SIG-M5 treated with dmso at 0.1 percent for 504 hours (cell line): Measurements from ENCODE around the gene STK24.
A peak's percentile ranks its signal among the peaks of the same experiment; 100 is the strongest.

ENCODE experiments used
- DNase-seq: peaks from one replicate; lab custom pipeline; 2025; ENCODE audit not compliant: unreplicated experiment; lab: John Stamatoyannopoulos, UW

STK24 gene

DNA sequence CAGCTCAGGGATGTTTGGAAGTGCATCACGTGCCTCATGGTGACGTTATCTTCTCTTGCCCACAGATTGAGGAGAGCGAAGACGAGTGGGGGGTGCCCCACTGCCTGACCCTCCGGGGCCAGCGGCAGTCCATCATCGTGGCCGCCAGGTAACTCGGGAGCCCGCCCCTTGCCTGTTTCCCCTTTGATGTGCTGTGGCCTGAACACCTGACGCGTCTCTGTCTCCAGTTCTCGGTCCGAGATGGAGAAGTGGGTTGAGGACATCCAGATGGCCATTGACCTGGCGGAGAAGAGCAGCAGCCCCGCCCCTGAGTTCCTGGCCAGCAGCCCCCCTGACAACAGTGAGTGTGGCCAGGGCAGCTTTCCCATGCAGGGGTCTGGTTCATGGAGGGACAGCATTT lies 137.0 kb downstream of the STK24 start:
- DNase-seq = no peak

DNA sequence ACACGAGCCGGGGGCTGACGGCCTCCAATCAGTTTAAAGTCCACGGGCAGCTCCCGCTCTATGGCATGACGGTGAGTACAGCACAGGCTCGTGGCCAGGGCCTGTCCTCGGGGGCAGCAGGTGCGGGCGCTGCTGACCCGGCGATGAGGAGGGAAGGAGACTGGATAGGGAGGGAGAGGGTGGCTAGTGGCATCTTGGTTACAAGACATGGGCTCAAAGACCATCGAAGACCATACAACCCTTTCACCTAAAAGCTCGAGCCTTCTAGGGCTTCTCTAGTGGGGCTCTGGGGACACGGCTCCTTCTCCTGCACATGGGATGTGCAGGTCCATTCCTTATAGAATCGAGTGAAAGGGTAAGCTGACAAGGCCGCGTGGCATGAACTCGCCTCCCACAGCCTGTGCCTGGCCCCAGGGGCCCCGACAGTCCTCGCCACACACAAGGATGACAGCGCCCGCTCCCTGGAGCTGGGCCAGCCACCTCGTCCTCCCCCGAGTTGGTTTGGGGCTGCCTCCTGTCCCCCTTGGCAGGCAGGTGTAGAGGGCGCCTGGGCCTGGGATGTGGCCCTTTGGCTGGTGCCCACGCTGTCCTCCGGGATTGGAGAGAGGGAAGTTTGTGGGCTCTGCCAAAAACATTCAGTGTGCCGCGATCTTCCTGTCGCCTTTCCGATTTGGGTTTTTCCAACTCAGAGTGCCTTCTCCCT lies 137.6 kb downstream of the STK24 start:
- DNase-seq = no peak

DNA sequence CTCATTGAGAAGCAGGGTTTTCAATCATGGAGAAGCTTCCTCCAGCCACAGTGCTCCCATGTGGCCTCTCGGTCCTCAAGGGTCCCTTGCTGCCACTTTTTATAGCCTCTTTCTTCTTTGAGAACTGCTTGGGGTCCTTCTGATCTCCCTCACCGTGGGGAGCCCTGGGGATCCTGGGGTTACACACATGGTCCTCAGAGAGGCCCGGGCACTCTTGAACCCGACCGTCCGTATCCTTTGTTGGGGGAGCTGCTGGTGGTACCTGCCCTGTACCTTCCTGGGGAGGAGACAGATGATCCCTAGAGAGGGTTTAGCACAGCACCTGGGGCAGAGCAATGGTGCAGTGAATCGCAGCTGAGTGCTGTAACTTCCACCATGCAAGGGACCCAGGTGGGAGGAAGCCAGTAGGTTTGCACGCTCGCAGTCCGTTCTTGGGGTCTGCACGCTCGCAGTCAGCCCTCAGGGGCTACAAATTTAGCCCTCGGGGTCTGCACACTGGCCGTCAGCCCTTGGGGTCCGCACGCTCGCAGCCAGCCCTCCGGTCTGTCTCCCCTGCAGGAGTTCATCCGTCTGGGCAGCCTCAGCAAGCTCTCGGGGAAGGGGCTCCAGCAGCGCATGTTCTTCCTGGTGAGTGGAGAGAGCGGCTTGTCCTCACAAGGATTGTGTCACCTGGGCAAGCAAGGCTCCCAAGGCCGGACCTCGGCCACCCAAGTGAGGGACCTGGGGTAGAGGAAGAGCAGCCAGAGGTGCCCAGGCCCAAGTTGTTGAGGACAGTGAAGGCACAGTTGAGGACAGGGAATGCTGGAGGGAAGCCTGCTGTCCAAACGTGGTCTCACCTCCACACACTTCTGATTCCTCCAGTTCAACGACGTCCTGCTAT lies 138.4 kb downstream of the STK24 start:
- DNase-seq = no peak

DNA sequence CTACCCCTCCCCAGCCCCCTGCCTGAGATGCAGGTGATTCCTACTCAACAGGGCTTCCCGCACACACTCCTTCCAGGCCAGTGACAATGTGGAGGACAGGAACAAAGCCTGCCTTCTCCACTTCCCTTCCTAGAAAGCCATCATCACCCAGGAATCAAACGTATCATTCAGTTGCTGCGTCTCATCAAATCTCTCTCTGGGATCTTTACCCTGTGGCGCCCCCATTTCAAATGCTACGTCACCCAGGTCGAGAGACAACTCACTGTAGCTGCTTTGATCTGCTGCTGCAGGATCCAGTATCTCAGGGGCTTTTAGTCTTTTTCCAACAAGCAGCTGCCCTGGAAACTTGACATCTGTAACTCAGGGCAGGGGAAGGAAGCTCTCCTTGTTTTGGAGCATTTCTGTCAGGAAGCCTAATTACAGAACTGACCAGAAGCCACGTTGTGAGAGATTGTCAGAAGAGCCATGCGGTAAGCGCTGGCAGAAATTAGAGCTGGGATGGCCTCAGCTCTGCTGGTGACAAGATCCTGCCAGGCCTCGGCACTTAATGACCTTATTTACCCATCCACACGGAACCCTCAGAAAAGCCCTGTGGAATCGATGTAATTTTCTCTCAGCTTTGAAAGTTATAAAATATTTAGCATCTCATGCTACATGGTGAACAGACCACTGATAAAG lies 140.5 kb downstream of the STK24 start:
- no peak for DNase-seq

DNA sequence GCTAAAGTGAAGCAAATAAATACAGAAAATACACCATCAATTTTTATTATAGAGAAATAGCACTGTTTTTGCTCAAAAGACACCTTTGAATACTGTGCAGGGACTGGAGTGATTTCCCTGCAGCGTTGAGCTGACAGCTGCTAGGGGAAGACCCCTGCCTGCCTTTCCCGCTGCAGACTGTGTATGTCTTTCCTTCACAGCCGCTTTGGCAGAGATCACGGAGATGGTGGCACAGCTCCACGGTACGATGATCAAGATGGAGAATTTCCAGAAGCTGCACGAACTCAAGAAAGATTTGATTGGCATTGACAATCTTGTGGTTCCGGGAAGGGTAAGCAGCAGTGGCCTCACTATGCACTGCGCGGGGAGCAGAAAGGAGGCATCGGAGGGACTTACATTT lies 141.5 kb downstream of the STK24 start:
- DNase-seq = no peak

DNA sequence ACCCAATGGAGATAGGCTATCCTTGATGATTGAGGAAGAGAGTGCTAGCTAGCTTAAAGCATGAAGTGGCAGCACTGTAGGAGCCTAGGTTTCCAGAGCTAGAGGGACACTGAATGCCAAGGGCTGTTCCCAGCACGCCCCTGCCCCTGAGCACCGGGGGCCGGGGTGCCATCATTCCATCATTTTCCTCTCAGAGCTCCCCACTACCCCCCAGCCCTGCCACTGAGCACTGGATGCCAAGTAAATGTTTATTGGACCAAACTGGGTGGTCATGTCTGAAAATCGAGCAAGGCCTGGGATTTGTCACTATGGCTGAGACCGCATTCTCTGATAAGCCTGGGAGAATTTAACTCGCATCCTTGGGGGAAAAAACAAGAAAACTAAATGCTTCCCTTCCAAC lies 142.8 kb downstream of the STK24 start:
- no peak for DNase-seq

DNA sequence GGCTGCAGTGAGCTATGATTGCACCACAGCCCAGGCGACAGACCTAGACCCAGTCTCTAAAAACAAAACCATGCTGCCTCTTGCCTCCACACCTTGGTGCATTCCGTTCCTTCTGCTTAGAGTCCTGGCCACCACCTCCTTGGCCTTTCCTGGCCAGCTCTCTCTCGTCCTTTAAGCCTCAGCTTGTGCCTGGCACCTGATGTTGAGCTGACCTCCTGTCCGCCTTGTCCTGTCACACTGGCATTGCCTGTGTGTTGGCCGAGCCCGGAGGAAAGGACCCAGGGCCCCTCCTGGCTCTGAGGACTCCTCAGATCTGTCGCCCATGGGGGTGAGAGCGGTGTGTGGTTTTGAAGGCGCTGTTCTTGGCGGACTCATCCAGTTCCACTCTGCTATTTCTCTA lies 143.3 kb downstream of the STK24 start:
- no peak for DNase-seq

DNA sequence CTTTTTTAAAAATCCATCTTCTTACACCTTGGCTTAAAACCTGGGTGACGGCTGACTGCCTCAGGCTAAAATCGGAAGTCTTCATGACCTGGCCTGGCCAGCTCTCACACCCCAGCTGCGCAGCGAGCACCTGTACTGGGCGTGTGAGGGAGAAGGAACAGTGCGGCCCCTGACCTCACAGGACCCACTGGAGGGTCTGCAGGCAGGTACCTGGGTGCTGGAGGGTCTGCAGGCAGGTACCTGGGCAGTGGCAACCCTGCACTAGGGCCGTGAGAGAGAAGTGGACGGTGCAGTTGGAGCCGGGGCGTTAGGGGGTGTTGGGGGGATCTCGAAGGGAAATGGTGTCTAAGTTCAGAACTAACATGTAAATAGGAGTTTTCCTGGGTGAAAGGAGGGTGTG lies 144.3 kb downstream of the STK24 start:
- DNase-seq = no peak

DNA sequence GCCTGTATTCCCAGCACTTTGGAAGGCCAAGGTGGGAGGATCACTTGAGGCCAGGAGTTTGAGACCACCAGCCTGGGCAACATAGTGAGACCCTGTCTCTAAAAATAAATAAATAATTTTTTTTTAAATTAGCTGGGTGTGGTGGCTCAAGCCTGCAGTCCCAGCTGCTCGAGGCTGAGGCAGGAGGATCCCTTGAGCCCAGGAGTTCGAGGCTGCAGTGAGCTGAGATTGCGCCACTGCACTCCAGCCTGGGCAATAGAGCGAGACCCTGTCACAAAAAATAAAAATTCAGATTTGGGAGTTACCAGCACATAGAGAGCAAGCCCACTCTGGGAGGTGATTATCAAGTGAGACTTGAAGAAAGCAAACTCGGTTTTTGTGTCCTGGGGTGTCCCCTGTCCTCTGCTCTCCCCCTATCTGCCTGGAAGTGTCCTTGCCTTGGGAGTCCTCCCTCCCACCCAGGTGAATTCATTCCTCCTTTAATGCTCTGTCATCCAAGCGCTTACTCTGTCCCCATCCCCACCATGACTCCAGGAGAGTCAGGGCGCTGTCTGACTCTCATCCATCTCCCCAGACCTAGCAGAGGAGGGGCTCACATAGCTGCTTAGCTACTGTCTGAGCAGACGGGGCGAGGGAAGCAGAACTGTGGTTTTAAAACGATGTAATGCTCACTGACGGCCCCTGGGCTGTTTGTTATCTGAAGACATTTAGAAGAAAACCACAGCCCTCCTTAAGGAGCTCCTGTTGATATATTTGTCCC lies 146.8 kb downstream of the STK24 start:
- DNase-seq = no peak

DNA sequence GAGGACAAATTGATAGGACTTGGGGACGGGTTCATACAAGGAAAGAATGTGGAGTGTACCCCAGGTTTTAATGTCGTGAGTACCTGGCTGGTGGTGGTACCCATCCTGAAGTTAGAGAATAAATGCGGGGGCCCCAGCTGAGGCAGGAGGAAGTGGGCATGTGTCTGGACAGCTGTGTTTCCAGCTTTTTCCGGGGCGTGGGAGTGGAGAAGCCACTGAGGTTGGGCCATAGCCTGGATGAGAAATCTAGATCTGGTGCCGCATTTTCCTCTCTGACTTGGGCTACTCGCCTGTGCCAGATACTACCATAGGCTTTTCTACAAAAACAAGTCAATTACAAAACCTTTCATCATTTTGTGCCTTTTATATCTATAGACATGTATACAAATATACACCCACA lies 147.4 kb downstream of the STK24 start:
- DNase-seq = no peak

DNA sequence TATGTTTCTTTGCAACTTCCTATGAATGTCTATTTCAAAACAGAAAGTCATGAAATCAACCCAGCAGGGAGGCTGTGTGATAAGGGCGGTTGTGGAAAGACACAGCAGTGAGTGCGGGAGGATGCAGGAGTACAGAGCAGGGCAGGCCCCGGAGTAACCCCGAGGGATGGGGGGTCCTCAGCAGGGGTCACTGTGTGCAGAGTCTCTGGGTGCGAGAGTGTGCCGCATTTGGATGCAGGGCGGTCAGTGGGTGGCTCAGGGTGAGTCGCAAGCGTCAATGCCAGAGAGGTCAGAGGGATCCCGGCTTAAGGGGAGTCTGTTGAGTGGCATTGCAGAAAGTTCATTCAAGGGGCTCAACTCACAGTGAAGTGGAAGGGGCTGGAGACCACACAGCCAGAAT lies 147.8 kb downstream of the STK24 start:
- no peak for DNase-seq

DNA sequence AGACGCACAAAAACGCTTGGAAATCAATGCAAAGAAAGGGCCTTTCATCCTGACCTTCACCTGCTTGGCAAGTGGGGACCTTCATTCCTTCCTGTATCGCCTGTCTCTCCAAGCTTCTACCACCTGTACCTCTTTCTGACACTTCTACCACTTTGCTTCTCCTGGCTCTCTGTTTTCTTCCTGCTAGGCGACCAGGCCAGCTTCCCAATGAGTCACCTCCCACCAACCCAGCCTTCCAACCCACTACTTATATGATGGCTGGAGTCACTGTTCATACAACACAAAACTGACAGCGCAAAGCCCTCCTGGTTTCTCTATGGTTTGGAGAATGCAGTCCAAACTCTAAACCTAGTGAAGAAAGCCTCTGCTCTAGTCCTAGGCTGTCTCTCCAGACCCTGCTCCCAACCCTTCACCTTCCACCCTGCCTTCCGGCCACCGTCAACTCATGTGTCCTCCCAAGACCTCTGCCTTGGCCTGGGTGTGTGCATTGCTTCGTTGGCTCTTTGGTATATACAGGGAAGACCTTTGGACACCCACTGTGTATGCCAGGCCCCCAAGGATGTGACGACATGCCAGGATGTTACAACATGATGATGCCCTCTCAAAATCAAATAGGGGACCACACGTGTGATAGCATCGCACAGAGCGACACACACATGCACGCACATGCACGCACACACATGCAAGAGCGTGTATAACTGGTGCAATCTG lies 148.5 kb downstream of the STK24 start:
- DNase-seq = no peak

DNA sequence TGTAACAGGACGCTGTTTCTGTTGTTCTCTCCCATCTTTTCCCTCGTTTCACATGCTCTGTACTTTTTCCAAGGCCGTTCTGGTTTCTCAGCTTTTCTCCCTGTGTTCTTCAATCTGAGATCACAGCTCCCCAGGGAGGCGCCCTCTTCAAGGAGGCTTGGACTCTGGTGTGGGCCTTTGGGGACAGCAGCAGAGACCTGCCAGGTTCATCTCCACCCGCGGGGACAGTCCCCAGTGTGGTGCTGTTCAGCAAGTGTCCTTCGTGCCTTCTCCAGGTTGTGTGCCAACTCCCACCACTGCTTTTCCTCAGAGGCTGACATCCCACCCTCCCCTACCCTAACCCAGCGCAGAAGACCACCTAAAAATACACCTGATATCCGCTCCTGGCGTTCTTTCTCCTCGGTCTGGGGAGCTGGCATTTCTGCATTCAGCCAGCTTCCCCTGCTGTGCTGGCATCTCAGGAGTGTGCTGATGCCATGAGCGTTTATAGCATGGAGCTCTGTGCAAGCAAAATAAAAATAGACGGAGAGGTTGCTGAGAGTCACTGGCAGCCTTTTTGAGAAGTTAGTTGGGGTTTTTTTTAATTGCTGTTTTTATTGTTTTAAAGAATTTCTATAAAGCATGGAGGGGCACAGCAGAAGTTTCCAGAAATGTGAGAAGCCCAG lies 149.4 kb downstream of the STK24 start:
- no peak for DNase-seq

DNA sequence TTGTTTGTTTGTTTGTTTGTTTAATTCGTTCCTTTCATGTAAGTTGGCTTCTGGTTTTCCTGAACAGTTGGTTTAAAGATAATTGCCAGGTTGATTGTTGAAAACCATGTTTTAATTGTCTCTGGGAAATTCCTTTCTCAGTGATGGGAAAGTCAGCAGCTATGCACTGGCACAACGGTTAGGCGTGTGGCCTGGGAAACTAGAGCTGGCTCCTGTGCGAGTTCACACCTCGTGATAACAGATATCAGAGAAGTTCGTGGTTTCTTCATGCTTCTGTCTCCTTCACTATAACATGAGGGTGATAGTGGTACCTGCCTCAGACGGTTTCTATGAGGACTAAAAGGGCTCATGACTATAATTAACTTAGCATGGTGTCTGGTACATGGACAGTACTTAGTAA lies 153.5 kb downstream of the STK24 start:
- DNase-seq = no peak

DNA sequence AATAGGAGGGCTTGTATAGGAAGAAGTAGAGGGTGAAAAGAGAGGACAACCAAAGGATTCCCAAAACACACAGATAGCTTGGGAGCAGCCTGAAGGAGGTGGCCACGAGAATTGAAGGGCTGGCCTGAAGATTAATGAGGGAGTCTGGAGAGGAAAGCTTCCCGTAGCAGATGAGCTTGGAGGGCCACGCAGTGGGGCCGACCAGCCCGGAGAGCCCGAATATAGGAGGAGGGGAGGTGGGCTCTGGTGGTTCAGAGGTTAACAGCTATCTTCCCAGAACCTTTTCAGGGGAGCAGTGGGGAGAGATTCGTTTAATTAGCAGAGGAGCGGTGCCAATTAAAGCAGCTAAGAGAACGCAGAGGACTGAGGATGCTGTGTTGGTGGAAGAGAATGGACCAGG lies 154.9 kb downstream of the STK24 start:
- DNase-seq = no peak

DNA sequence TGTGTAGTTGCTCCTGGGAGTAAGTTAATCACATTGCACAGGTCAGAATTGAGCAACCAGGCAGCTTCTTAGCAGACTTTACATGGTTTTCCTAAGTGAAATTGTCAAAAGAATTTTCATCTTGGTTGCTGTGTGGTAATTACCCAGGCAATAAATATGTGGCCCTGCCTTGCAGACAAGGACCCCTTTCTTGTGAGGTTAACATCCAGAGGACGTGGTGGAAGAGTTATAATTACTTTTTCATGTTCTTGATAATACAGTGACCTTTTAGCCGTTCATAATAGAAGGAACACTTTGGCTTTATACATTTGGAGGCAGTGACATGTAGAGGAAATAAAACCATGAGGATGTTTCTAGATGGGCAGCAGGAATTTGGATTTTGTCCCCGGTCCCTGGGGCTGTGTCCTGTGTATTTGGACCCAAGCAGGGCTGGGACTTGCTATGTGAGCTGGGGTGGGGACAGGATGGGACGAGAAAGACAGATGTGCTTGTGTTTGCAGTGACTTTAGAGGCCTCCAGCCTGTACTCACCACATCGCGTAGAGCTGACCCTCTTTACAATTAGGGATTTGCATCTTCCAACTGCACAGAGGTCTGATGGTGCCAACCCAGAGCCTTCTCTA lies 156.2 kb downstream of the STK24 start:
- DNase-seq = no peak

DNA sequence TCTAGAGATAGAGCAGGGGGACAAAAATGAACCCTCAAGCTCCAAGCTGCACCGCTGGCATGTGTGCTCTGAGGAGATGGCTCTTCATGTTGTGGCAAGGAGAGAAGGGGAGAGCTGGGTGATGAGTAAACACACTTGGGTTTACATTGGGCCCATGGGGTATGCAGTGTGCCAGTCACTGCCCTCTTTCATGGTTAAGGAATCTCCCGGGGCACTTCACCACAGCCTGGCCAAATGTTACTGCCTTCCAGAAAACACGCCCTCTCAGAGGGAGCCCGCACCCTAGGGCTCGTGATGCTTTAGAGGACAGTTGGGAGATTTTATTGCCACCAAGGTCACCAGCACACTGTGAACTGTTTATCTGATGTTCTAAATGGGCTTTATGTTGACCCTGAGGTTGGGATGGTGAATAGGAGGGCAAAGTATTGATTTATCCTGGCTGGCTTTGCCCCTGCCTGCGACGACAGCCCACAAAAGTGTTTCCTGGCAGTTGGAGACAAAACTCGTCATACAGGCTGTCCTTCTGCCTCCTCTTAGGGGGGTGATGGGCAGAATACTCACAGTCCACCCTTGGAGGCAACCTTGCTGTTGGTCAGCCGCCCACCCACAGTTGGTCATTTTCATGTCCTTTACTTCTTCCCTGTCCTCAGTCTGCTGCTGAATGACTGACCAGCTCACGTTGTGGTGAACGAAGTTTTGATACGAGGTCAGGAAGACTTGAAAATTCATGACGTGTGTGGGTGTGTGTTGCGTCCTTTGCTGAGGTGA lies 156.9 kb downstream of the STK24 start:
- DNase-seq = no peak

DNA sequence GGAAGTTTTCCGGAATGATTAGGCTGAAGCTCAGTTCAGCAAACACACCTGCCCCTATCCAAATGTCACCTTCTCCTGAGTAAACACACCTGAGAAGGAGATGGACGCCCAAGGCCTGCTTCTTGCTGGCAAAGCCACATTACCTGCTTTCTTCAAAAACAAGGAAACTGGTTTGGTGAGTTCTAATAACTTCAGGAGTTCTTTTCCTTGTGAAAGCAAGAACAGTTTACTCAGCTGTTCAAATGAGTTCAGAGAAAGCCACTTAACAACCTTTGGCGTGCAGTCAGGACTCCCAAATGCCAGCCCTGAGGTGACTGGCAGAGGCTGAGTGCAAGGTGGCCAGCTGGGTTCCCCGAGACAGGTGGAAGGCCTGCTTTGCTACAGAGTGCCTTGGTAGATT lies 160.5 kb downstream of the STK24 start:
- peak; percentile 59 for DNase-seq
